Progenitor cell of endocrine pancreas (in vitro differentiated cells): ENCODE results near the gene MYO15A. TPM values are rescaled to one million over a fixed set of nuclear protein-coding genes. Genes with fewer than 3 reads are reported as not detected.

Source experiments
- DNase-seq: peaks from one replicate; pipeline ENCODE4 v3.0.0; 2021; ENCODE audit warnings: low spot score; ENCODE audit not compliant: unreplicated experiment
- H3K27ac Mint-ChIP-seq: 2 replicates; pipeline ENCODE4 v1.8.0; 2021; ENCODE audit warnings: mild to moderate bottlenecking, moderate library complexity, mixed read lengths
- H3K27me3 Mint-ChIP-seq: 2 replicates; pipeline ENCODE4 v1.8.0; 2021; ENCODE audit warnings: mixed read lengths
- H3K36me3 Mint-ChIP-seq: 2 replicates; pipeline ENCODE4 v1.8.0; 2022; ENCODE audit warnings: mixed read lengths; ENCODE audit not compliant: insufficient read depth
- H3K4me1 Mint-ChIP-seq: 2 replicates; pipeline ENCODE4 v1.8.0; 2021; ENCODE audit warnings: low read depth, mixed read lengths
- H3K4me3 Mint-ChIP-seq: 2 replicates; pipeline ENCODE4 v1.8.0; 2021; ENCODE audit warnings: low read depth, mild to moderate bottlenecking, moderate library complexity, mixed read lengths
- H3K9me3 Mint-ChIP-seq: 2 replicates; pipeline ENCODE4 v1.8.0; 2021; ENCODE audit warnings: low read depth, mixed read lengths
- CTCF ChIP-seq: fragments of 200-600 bp; sonication (generic); IDR thresholded peaks from one replicate; pipeline ENCODE4 v1.5.0; 2021; ENCODE audit warnings: antibody characterized with exemption, mild to moderate bottlenecking; ENCODE audit not compliant: unreplicated experiment
- total RNA-seq: library from RNA; stranded (reverse); gene quantifications from 2 replicates; pipeline ENCODE4 v1.2.1, GENCODE V29; 2021

MYO15A gene
- total RNA-seq, 1 donor from 2014 or later, result 3.3 TPM

DNA sequence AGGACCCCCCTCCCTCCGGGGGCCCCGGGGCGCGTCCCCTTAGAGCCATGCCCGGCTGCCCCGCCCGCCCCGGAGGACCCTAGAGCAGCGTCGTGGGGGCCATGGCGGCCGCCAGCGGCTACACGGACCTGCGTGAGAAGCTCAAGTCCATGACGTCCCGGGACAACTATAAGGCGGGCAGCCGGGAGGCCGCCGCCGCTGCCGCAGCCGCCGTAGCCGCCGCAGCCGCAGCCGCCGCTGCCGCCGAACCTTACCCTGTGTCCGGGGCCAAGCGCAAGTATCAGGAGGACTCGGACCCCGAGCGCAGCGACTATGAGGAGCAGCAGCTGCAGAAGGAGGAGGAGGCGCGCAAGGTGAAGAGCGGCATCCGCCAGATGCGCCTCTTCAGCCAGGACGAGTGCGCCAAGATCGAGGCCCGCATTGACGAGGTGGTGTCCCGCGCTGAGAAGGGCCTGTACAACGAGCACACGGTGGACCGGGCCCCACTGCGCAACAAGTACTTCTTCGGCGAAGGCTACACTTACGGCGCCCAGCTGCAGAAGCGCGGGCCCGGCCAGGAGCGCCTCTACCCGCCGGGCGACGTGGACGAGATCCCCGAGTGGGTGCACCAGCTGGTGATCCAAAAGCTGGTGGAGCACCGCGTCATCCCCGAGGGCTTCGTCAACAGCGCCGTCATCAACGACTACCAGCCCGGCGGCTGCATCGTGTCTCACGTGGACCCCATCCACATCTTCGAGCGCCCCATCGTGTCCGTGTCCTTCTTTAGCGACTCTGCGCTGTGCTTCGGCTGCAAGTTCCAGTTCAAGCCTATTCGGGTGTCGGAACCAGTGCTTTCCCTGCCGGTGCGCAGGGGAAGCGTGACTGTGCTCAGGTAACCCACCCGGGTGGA is 75.8 kb downstream of the MYO15A start:
- DNase-seq, result no peak
- peak overlapping the region; percentile 73 for H3K27ac Mint-ChIP-seq
- H3K4me3 Mint-ChIP-seq, result peak overlapping the region; percentile 97
- H3K36me3 Mint-ChIP-seq, result peaks cover 11% of the 10 kb centered on the region
- no peak for TF ChIP-seq CTCF
- no peaks in the 10 kb centered on the region for H3K27me3 Mint-ChIP-seq
- H3K9me3 Mint-ChIP-seq, result no peaks in the 10 kb centered on the region
- H3K4me1 Mint-ChIP-seq, result peaks cover 47% of the 10 kb centered on the region

DNA sequence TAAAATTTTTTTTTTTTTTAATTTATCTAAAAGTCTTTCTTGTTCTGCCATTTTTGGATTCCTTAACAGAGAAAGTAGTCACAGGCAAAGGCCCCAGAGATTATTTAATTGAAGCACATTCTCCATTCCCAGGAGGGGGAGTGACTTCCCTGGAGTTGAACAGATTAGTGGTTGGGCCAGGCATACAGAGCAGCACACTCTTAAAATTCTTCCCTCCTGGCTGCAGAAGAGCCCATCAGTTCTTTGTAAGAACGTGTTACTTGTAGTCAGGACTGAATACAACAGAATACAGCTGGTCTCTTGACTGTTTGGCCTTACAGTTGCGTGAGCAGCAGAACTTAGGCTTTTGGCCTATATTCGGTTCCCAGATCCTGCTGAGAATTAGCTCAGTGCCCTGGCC is 76.8 kb downstream of the MYO15A start:
- no peaks in the 10 kb centered on the region for H3K9me3 Mint-ChIP-seq
- peaks cover 13% of the 10 kb centered on the region for H3K36me3 Mint-ChIP-seq
- peaks cover 39% of the 10 kb centered on the region for H3K4me1 Mint-ChIP-seq
- H3K27me3 Mint-ChIP-seq, result no peaks in the 10 kb centered on the region
- no peak for TF ChIP-seq CTCF
- DNase-seq, result no peak
- peak overlapping the region; percentile 97 for H3K4me3 Mint-ChIP-seq
- peak overlapping the region; percentile 27 for H3K27ac Mint-ChIP-seq

DNA sequence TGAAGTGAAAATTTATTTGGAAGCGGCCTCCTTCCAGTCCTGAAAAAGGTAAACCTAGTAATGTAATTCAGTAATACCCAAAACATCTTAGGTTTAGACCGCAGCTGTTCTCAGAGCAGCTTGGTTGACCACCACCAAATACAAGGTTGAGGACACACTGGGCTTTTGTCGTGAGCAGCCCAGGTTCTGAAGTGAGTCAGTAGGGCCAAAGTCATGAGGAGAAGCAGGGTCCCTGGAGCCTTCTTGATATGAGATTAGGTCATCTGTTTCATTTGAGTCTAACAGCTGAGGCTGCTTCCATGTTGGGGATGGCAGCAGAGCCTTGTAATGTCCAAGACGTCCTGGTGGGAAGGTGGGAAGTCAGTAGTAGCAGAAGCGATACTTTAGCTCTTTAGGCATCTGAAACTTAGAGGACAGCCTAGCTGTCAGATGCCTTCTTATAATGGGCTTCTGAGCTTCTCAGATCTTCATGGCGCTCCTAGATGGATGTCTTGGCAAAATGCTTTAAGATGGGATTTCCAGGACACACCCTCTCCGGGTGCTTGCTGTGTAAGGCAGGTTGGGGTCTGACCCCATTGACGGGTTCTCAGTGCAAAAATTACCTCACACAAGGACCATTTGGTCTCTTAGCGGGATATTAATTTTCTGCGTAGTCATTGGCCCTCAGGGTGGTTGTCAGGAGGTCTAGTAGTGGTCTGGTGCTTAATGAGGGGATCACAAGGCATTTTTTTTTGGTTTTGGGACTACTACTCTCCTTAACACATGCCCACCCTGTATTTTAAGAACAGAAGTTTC is 77.5 kb downstream of the MYO15A start:
- H3K27ac Mint-ChIP-seq, result peak overlapping the region; percentile 27
- peaks cover 44% of the 10 kb centered on the region for H3K4me1 Mint-ChIP-seq
- no peaks in the 10 kb centered on the region for H3K9me3 Mint-ChIP-seq
- no peak for DNase-seq
- H3K27me3 Mint-ChIP-seq, result no peaks in the 10 kb centered on the region
- peak overlapping the region; percentile 97 for H3K4me3 Mint-ChIP-seq
- H3K36me3 Mint-ChIP-seq, result peaks cover 14% of the 10 kb centered on the region
- TF ChIP-seq CTCF, result no peak

- Mint-ChIP-seq H3K27me3 (no peaks in the 10 kb centered on the region), H3K9me3 (no peaks in the 10 kb centered on the region), H3K36me3 (peaks cover 17% of the 10 kb centered on the region), H3K4me1 (peaks cover 46% of the 10 kb centered on the region), H3K27ac (no peak overlapping the region), H3K4me3 (peak overlapping the region; percentile 38)
- no peak for DNase-seq
- no peak for TF ChIP-seq CTCF
Observed at GRCh38 chr17:18186627-18186982, 78.0 kb downstream of the MYO15A start.

- no peaks in the 10 kb centered on the region for H3K9me3 Mint-ChIP-seq
- no peak for DNase-seq
- TF ChIP-seq CTCF, result no peak
- peaks cover 17% of the 10 kb centered on the region for H3K36me3 Mint-ChIP-seq
- peak overlapping the region; percentile 25 for H3K27ac Mint-ChIP-seq
- no peaks in the 10 kb centered on the region for H3K27me3 Mint-ChIP-seq
- peak overlapping the region; percentile 38 for H3K4me3 Mint-ChIP-seq
- H3K4me1 Mint-ChIP-seq, result peaks cover 45% of the 10 kb centered on the region
Observed at GRCh38 chr17:18187226-18187625, 78.7 kb downstream of the MYO15A start.
